Measurements from ENCODE around the gene NDUFC2. TPM values are rescaled to one million over a fixed set of nuclear protein-coding genes. Genes with fewer than 3 reads are reported as not detected.

Gene NDUFC2
- total and polyA plus RNA-seq, 2 of the 13 experiments (the other 11 are each of a cell fraction or from before 2014, with no cell fraction given) = 256 to 363 TPM

DNA sequence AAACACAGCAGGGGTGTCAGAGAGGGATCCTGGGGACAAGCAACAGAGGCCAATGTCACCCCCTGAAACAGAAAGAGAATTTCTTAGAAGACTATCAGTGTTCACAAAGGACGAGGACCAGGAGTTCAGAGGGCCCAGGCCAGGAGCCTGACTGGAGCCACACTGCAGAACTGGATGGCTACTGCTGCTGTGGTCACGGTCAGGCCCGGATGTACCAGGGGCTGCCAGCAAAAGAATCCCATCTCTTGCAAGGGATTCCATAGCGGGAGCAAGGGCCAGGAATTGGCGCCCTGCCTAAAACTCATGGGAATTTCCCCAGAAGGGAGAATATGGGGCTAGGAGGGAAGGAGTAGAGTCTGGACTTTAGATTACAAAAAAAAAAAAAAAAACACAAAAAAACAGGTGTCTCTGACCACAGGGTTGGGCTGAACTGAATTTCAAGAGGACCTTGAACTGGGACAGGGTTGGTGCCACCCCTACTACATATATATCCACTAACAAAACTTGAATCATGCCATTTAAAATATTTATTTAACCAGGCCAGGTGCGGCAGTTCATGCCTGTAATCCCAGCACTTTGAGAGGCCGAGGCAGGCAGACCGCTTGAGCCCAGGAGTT, 40.9 kb downstream of the NDUFC2 start (continued):
- no peak for TF ChIP-seq ZNF253 (CRISPR knock-in tag; IDR thresholded peaks at IDR 0.05; ENCODE audit: borderline replicate concordance)
- TF ChIP-seq ZFP82 (CRISPR knock-in tag; IDR thresholded peaks at IDR 0.05; ENCODE audit: borderline replicate concordance) = no peak
- TF ChIP-seq, protein P1, sequence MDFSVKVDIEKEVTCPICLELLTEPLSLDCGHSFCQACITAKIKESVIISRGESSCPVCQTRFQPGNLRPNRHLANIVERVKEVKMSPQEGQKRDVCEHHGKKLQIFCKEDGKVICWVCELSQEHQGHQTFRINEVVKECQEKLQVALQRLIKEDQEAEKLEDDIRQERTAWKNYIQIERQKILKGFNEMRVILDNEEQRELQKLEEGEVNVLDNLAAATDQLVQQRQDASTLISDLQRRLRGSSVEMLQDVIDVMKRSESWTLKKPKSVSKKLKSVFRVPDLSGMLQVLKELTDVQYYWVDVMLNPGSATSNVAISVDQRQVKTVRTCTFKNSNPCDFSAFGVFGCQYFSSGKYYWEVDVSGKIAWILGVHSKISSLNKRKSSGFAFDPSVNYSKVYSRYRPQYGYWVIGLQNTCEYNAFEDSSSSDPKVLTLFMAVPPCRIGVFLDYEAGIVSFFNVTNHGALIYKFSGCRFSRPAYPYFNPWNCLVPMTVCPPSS (IDR thresholded peaks at IDR 0.05) = no peak
- TF ChIP-seq ZFP36L2 (CRISPR knock-in tag; IDR thresholded peaks at IDR 0.05) = no peak
- peak; percentile 12; the same call in 1 of the 2 replicates for TF ChIP-seq TCF7 (IDR thresholded peaks at IDR 0.05; ENCODE audit: low read depth)
- peak; percentile 18; the same call in 1 of the 2 replicates for TF ChIP-seq HDAC2 (CRISPR knock-in tag; IDR thresholded peaks at IDR 0.05)
- TF ChIP-seq, protein P2, sequence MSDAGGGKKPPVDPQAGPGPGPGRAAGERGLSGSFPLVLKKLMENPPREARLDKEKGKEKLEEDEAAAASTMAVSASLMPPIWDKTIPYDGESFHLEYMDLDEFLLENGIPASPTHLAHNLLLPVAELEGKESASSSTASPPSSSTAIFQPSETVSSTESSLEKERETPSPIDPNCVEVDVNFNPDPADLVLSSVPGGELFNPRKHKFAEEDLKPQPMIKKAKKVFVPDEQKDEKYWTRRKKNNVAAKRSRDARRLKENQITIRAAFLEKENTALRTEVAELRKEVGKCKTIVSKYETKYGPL (CRISPR knock-in tag; IDR thresholded peaks at IDR 0.05) = no peak
- TF ChIP-seq, protein P3, sequence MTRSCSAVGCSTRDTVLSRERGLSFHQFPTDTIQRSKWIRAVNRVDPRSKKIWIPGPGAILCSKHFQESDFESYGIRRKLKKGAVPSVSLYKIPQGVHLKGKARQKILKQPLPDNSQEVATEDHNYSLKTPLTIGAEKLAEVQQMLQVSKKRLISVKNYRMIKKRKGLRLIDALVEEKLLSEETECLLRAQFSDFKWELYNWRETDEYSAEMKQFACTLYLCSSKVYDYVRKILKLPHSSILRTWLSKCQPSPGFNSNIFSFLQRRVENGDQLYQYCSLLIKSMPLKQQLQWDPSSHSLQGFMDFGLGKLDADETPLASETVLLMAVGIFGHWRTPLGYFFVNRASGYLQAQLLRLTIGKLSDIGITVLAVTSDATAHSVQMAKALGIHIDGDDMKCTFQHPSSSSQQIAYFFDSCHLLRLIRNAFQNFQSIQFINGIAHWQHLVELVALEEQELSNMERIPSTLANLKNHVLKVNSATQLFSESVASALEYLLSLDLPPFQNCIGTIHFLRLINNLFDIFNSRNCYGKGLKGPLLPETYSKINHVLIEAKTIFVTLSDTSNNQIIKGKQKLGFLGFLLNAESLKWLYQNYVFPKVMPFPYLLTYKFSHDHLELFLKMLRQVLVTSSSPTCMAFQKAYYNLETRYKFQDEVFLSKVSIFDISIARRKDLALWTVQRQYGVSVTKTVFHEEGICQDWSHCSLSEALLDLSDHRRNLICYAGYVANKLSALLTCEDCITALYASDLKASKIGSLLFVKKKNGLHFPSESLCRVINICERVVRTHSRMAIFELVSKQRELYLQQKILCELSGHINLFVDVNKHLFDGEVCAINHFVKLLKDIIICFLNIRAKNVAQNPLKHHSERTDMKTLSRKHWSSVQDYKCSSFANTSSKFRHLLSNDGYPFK (CRISPR knock-in tag; IDR thresholded peaks at IDR 0.05; ENCODE audit: borderline replicate concordance) = 0 out of 2 replicates have a peak, but pooled peaks have one; percentile 8
- TF ChIP-seq MED13 (CRISPR knock-in tag; IDR thresholded peaks at IDR 0.05) = no peak
- no peak for TF ChIP-seq NR2F2 (IDR thresholded peaks at IDR 0.05; ENCODE audit: borderline replicate concordance, low read depth)
- TF ChIP-seq ZNF768 (CRISPR knock-in tag; IDR thresholded peaks at IDR 0.05) = no peak
- TF ChIP-seq TCF12 (IDR thresholded peaks at IDR 0.05) = no peak
- no peak for TF ChIP-seq TCF12 (CRISPR knock-in tag; IDR thresholded peaks at IDR 0.05)
- 0 out of 2 replicates have a peak, but pooled peaks have one; percentile 16 for TF ChIP-seq YEATS4 (CRISPR knock-in tag; IDR thresholded peaks at IDR 0.05; ENCODE audit: borderline replicate concordance)
- no peak for TF ChIP-seq FOXJ3 (CRISPR knock-in tag; IDR thresholded peaks at IDR 0.05; ENCODE audit: borderline replicate concordance)
- peak; percentile 56; the same call in 1 of the 2 replicates for TF ChIP-seq ETV5 (CRISPR knock-in tag; IDR thresholded peaks at IDR 0.05; ENCODE audit: borderline replicate concordance)
- TF ChIP-seq ZNF546 (CRISPR knock-in tag; conservative IDR thresholded peaks at IDR 0.05) = no peak
- TF ChIP-seq SAFB2 (CRISPR knock-in tag; IDR thresholded peaks at IDR 0.05; ENCODE audit: borderline replicate concordance, low read depth) = no peak
- peak; percentile 49; the same call in 1 of the 2 replicates for TF ChIP-seq ZFX (CRISPR knock-in tag; IDR thresholded peaks at IDR 0.05; ENCODE audit: low read depth)
- no peak for TF ChIP-seq ZNF556 (CRISPR knock-in tag; IDR thresholded peaks at IDR 0.05; ENCODE audit: borderline replicate concordance)
- TF ChIP-seq, protein P4, sequence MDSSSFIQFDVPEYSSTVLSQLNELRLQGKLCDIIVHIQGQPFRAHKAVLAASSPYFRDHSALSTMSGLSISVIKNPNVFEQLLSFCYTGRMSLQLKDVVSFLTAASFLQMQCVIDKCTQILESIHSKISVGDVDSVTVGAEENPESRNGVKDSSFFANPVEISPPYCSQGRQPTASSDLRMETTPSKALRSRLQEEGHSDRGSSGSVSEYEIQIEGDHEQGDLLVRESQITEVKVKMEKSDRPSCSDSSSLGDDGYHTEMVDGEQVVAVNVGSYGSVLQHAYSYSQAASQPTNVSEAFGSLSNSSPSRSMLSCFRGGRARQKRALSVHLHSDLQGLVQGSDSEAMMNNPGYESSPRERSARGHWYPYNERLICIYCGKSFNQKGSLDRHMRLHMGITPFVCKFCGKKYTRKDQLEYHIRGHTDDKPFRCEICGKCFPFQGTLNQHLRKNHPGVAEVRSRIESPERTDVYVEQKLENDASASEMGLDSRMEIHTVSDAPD (CRISPR knock-in tag; IDR thresholded peaks at IDR 0.05) = peak; percentile 6; the same call in 1 of the 2 replicates
- no peak for TF ChIP-seq ZNF547 (CRISPR knock-in tag; IDR thresholded peaks at IDR 0.05)
- TF ChIP-seq ZNF263 (CRISPR knock-in tag; IDR thresholded peaks at IDR 0.05) = no peak
- no peak for TF ChIP-seq ZNF138 (CRISPR knock-in tag; IDR thresholded peaks at IDR 0.05; ENCODE audit: low read depth)
- no peak for TF ChIP-seq TBL1XR1 (IDR thresholded peaks at IDR 0.05; ENCODE audit: borderline replicate concordance, low read length, partially characterized antibody)
